CD4-positive, alpha-beta T cell treated with Interferon alpha-2 for 1 hour (primary cell): ENCODE results near the gene PFKFB2.

Source experiments
- DNase-seq, 2 donors: peaks; one replicate each; pipeline ENCODE4 v3.0.0-alpha.2; 2020 to 2022

PFKFB2 gene

DNA sequence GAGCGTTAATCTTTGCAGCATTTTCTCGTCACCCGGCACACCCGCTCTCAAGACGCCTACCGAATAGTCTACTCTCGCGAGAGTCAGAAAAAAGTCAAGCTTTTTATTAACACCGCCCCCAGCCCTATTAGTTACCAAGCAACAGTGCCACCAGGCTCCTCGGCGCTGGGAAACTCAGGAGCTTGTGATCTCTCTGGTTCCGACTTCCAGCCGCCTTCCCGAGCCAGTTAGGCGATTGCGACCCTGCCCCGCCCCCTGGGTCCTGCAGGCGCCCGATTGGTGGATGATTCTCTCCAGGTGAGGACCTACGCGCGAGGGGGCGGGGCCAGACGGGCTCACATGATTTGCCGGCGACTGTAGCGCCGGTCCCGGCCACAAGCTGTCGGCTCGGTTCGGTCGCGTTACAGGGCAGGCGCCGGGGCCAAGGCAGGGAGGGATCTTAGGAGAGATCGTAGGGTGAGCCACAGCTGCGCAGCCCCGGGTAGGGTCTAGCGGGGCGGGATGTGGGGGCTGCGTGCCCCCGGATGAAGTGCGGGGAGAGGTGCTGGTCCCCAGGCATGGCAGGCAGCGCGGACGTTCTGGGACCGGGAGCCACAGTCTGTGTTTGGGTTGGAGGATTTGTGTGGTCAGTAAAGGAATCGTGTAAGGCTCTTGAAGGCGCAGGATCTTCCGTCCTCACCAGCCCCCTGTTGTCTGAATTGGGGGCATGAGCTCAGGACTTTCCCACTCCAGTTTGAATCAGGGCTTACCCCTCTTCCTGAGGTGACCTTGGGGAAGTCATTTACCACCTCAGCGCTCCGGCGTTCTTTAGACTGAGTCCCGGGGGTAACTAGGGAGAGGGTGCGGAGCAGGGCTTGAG is at the start of gene PFKFB2:
PFKFB2 (plus strand) TSS at position 365 of the 859 bp plus-strand sequence. CDS start 1,443 bp downstream, outside the sequence.
- DNase-seq = peak; percentile 94 to 95

DNA sequence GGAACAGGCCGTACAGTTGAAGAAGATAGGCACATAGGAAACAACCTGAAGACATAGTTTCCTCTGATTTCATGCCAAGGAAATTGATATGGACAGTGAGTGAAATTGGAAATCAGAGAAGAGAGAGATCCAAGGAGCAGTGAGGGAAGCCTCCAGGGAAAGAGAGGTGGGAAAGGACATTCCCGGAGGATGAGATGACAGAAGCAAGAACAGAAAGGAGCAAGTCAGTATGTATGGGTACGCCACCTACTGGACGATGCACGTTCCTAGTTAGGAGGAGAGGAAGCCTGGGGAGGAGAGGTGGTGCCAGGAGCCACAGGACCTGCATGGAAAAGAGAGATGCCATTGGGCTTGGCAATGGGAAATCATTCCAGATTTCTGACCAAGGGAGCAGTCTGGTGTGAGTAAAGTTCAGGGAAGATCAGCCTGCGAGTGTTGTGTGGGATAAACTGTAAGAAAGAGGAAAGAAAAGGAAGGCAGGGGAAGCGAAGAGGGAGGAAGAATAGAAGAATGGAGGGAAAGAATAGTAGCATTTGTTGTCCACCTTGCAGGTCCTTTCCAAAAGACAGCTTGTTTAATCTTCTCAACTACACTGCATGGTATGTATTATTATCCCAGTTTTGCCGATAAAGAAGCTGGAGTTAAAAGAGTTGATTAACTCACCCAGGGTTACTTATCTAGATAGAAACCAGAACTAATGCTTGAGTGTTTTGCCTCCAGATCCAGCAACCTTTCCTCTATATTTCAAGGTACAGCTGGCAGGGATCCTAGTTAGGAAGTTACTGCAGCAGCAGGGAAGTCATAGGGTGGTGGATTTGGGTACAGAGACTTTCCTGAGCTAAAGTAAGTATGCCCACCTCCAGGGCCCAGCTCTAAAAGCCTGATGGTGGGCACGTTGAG is 47.9 kb upstream of the PFKFB2 start:
- DNase-seq = peak; percentile 12 to 27

DNA sequence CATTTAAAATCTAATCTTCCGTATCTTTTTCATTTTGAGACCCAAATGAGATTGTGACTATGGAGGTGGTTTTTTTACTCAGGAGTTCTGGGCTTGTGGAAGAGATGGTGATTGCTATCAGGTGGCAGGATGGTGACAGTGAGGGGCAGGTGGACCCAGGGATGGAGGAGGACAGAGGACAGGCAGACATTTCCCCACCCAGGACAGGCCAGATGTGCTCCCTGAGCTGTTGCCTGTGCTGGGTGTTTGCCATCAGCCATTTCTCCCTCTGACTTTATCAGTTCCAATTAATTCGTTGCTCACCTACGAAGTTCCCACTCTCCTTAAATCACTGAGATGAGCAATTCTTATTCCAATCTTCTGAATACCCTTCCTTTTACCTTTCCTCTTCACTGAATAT is 47.0 kb upstream of the PFKFB2 start:
- DNase-seq = no peak

DNA sequence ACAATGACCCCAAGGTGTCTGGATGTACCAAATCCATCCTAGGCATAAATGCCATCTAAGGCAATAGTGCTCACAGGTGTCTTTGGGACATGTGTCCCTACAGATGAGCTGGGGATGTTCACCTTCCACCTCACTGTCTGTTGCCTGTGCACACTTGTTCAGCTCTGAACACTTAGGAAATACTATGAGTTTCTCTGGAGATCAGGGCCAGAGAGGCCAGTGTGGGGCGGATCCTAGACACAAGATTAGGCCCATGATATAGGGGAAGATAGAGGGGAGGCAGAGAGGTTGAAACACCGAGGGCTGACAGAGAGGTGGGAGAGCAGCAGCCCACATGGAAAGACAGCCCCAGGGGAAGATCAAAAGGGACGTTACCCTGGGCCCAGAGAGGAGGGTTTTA is 46.2 kb upstream of the PFKFB2 start:
- DNase-seq = no peak

DNA sequence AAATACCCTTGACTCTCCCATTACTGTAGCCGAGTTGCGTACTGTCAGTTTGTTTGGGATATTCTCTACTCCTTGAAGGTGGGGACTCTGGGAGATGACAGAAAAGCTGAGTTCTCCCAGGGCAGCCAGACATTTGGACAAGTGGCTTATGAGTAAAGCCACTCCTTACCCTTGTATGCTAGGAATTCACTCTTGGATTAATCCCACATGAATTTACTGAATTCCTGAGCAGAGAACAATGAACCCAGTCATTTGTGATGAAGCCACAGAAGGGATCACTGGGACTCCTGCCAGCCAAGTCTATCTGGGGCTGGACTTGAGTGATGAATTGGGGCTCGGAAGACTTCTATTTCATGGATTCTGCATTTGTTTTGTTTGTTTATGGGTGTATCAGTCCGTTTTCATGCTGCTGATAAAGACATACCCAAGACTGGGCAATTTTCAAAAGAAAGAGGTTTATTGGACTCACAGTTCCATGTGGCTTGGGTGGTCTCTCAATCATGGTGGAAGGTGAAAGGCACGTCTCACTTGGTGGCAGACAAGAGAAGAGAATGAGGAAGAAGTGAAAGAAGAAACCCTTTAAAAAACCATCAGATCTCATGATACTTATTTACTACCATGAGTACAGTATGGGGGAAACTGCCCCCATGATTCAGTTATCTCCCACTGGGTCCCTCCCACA is 45.6 kb upstream of the PFKFB2 start:
- DNase-seq = no peak

DNA sequence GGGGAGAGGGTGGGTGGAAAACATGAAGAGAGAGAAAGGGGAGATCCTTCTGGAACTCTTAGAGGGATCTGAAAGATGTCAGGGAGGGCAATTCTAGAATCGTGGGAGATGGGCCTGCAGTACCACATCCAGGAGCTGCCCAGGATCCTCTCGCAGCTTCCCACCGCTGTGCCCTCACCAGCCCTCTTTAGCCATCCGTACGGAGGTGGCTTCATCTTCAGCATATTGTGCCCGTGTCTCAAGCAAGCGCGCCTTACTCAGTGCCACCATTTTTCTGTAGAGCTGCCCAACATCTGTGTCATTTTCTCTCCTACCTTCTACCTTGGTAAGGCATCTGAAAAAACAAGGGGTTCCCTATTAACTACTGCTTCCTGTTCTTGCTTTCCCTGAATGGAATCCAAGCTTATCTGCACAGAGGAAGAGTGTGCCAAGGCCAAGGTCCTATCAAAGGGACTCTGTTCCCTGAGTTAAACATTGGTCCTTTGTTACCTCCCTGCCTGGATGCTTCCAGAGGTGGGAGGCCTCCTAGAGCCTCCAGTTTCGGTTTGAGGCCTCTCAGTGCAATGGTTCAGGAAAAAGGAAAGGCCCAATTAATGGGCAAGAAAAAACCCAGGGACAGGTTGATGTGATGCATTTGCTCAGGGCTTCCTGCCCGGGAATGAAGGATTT is 43.8 kb upstream of the PFKFB2 start:
- no peak for DNase-seq

DNA sequence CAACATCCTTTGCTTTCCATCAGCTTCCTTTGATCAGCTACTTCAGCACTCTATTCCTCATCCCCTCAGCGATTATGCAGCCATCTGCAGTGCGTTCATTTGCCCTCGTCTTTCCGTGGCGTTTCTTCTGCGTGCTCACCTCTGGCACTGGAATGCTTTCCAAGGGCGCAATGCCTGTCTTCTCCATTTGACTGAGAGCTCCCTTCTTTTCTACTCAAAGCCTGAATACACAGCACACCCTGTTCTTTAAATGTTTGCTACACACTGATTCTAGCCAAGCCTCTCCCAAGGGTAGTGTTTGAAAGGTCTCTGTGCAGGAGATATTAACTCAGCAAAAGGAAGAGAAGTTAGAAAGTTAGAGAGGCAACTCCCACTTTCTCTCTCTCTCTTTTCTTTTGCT is 43.1 kb upstream of the PFKFB2 start:
- DNase-seq = no peak

DNA sequence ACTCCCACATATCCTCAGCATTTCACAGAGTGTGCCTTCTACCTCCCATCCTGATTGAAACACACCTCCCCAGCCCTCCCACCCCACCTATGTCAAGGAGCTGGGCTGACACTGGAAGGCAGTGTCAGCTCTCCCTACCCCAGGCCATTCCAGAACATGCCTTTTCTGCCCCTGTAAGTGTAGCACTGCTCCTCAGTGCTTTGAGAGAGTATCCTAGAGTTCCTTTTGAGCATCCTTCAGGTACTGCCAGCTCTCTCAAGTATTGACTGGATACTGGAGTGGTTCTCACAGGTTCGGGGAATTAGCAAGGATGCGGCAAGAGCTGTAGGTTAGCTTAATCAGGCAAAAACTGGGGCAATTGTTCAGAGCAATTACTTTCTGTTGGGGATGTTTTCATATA is 42.3 kb upstream of the PFKFB2 start:
- no peak for DNase-seq

DNA sequence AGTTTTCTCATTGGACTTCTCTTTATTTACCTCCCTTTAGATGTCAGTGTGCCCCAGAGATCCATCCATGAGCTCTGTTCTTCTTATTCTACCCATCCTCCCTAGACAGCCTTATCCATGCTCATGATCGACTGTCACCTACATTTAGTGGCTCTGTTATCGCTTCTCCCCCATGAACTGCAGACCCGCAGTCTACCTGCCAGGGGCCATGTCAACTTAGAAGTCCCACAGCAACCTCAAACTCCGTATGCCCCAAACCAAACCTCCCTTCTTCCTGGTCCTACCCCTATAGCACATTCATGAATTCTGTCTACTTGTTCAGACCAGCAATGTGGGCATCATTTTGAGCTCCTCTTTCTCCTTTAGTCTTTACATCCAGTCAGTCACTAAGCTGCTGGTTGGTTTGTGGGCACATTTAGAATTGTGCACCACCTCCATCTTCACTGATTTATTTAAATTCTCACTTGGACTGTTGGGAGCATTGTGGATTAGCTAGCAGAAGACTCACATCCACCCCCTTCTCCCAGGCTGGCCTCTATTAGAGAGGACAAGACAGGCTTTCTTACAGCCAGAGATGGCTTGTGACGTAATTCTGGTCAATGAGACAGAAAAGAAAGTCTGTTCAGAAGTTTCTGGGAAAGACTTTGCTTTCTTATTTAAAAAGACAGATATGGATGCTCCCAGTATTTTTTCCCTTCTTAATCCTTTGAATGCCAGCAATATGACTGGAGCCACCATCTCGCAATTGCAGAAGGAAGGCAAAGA is 39.6 kb upstream of the PFKFB2 start:
- no peak for DNase-seq

DNA sequence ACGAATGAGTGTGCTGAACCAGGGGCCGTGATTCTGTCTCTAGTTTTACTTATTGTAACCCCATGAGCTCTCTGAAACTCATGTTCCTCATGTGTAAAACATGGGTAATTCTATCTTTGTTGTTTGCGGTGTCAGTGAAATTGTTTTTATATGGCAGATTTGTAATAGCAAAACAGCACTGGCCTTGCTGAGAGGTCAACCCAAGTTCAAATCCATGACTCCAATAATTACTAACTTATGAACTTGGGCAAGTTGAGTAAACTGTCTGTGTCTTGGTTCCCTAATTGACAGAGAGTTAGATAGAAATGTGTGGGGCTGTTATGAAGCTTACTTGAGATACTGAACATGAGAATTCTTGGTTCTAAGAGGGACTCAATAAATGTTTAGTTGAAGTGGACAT is 38.3 kb upstream of the PFKFB2 start:
- DNase-seq = no peak

DNA sequence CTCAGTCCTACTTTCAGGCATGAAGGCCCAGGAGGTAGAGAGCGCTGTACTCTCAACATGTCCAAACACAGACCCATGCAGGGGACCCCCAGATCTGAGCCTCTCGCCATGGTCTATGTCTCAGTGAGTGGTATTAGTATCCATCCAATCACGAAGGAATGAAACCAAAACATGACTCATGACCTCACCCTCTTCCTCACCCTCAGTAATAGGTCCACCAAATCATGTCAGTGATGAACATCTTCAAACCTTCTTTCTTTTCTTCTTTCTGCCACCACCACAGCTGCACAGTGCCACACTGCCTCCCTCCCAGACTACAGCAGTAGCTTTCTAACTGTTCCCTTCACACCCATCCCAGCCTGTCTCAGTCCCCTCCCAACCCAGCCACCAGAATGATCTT is 37.3 kb upstream of the PFKFB2 start:
- no peak for DNase-seq

DNA sequence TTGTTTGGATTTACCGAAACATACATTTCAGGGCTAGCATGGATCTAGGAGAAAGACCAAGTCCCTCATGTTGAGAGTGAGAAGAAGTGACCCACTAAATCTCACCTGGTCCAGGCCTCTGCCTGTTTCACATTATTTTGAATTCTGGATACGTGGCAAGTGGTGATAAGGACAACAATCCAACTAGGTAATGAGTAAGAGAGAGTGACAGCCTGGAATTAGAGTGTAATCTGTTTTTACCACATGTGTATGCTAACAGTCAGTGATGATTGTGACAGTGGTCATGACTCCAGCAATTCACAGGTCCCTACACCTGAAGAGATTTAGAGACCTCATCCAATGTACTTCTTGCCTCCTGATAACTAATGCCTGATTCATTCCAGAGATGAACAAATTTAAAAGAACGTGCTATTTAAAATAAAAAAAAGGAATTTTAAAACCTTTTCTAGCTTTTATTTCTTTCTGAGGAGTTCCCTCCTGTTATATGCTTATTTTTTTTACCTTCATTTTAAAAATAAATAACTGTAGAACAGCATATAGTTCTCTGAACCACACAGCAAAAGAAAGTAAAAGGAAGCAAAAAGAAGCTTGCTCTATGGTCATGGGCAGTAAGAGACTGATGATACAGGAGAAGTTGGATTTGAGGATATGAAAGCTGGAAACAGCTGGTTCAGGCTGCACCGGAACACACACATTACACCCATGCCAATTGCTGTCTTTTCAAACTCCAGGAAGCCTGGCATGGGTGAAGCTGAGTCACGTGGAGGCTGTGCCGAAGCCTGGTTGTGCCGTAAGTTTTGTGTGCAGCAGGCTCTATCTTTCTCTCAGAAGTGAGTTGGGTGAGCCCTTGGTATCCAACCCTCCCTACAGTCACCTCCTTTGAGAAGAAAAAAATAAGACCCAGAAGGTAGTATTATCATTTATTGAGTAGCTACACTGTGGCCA is 35.2 kb upstream of the PFKFB2 start:
- DNase-seq = peak in 1 of 2 donors; percentile 6

DNA sequence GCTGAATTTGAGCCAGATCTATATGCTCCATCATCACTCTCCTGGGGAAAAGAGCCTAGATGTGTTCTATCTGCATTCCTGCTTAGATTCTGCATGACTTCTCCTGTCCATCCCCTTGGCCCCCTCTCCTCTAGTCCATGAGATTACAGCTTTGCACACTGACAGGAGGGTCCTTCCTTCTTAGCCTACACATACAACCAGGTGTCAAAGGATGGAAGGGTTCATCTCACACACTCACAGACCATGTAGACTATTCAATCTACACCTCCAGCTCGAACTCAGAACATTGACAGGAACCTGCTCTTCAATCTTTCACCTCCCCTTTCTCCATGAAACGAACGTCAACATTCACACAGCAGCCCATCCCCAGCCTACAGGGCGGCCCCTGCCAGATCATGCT is 34.4 kb upstream of the PFKFB2 start:
- DNase-seq = no peak

DNA sequence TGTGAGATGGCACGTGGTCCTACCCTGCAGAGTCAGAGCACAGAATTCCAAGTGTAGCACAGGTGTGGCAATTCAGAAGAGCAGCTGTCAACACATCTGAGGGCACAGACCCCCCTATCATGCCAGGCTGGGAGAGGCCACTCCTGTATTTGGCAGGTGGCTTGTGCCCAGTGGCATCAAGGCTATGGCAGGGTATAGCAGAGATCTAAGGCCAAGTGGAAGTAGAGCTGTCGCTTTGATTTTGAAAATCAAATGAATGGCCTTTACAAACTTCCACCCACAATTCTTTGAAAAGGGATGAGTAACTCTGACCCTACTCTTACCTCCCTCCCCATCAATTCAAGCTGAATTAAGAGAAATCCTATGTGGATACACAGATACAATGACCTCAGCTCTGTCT is 33.9 kb upstream of the PFKFB2 start:
- DNase-seq = no peak

DNA sequence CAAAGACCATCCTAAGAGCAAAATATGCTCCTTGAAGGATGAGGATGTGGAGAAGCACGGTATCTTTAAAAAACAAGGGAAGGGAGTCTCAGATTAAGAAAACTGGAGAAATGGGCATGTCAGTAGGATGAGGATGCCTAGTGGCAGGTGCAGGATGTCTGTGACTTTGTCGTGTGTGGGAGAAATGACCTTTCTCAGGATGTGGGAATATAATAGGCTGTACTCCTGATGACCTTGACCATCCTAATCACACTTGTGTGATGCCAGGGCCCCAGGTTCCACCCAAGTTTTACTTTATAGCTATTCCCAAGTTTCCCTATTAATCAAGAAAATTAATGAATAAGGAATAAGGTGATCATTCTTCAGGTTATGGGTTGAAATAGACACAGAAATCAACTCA is 33.4 kb upstream of the PFKFB2 start:
- DNase-seq = no peak

DNA sequence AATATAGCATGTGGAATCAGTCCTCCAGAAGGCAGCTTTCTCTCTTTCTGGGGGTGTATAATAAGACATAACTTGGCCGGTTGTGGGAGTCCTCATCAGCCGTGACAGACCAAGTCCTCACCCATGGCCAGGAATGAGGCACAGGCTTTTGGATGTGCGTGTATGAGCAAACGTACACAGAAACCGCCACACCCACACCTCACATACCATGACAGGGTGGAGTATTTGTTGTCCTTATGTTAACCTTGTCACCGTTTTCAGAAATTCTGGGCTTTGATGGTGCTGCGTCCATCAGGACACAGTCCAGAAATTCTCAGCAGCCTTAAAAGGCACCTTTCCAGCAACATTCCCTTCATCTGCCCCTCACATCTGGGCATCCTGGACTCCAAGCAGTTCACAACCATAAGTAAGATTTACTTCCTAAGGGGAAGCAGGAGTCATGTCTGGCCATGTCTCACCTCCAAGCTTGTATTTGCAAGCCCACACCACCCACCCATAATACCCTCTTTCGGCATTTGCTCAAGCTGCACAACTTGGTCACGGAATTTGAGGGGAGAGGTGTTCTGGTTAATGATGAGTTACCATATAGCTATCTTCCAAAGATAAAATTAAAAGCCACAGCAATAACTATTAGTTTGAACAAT is 32.9 kb upstream of the PFKFB2 start:
- DNase-seq = no peak

DNA sequence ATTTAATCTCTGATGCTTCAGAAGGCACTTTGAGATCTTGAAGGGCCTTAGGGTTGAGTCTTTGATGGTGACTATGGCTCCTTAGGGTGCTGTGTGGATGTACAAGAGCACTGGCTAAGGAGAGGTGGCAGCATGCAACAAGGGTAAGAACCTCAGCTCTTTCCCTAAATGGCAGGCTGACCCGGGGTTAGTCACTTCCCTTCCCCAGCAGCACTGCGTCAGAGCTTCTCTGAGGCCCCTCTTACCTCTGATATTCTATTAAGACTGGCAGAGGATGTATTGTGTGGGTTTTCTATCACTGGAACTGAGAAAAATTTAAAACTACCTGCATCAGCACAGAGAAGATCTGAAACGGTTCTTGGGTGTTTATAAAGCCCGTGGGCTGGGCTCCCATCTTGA is 32.4 kb upstream of the PFKFB2 start:
- DNase-seq = peak in 1 of 2 donors; percentile 6

DNA sequence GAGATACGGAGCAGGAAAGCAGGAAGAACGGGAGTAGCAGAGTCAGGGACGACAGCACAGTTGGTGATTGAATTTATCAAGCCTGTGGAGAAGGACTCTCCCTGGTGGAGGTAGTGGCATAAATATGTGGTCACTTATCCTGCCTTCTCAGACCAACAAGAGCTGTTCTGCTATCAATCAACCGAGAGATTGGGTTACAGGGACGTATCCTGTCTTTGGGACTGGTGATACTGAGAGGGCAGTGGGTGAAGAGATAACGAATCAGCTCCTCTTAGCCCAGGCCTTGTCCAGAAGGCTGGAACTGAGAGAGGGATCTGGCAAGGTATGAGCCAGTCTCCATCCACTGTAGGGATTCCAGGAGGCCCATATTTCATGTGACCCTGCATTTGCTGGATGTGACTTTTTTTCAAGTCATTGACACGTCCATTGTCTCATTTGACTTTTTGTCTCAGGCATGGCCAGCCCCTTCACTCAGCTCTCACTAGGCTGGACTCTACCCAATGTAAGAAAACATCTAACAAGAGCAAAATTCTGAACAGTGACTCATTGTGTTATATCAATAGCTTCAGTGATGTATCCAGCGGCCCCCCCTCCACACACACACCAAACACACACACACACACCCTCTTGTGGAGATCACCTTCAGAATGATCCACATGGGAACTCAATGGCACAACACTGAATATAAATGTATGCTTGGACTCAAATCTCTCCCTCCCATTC is 31.8 kb upstream of the PFKFB2 start:
- no peak for DNase-seq

DNA sequence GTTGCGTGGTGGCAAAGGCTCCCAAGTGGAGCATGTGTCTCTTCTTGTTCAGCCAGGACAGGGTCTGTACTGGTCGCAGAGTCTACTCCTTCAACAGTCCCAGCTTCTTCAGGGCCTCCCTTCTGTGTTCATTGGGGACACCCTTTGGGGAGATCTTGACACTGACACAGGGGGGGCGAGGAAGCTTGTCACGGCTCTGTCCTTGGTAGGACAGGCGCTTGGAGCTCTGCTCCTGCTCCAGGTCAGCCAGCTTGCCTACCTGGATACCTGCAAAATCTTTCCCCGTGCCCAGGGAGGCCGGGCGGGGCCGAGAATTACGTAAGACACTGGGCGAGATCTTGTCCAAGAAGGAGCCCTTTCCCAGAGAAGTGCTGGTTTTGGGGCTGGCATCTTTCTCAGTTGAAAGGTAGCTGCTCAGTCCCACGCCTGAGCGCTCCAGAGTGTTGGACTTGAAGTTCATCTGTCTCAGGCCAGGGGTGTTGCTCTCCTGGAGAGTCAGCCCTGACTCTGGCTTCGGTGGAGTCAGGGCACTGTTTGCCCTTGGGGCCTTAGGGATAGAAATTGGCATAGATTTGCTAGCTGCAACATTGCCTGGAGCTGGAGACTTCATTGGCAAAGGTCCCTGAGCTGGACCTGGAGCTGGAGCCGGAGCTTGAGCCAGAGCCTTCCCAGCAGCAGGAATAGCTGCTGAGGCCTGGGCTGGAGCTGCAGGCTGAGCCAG is 31.0 kb upstream of the PFKFB2 start:
- DNase-seq = no peak
